Measurements from ENCODE around the gene MCAM.

Gene MCAM

DNA sequence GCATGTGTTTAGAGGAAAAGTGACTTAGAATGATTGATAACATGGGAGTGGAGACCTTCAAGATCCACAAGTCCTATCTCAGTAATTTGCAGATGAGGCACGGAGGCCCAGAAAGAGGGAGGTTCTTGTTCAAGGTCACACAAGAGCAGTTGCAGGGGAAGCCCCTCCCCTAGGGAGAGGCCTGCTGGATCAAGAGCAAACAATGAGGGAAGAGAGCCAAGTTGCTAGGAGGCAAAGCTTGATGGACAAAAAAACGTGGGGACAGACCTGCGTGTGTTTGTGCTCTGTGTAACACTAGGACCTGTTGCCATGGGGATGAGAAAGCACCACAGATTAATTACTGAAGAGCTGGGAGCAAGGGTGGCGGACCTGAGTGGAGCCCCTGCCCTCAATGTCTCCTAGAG lies 35.9 kb upstream of the MCAM start:
- no peak overlapping the region for H3K9ac ChIP-seq (ENCODE audit: insufficient read length, low read depth)
- H3K27me3 ChIP-seq (ENCODE audit: insufficient read depth, insufficient read length), result peaks cover 6% of the 10 kb centered on the region
- no peak for DNase-seq (ENCODE audit: low read depth, low spot score)
- H3K4me1 ChIP-seq (ENCODE audit: insufficient read depth, insufficient read length), result no peaks in the 10 kb centered on the region
- peaks cover 6% of the 10 kb centered on the region for H3K36me3 ChIP-seq (ENCODE audit: insufficient read depth, insufficient read length, low read length)
- no peaks in the 10 kb centered on the region for H3K9me3 ChIP-seq (ENCODE audit: insufficient read depth, low read length)
- no peak for TF ChIP-seq SUZ12 (IDR thresholded peaks at IDR 0.05; ENCODE audit: extremely low read depth, insufficient read depth, insufficient read length)
- TF ChIP-seq ZNF274 (IDR thresholded peaks at IDR 0.05; ENCODE audit: low read depth, low read length), result no peak
- no peak for TF ChIP-seq YY1 (IDR thresholded peaks at IDR 0.05; ENCODE audit: insufficient read depth, insufficient read length)
- no peak overlapping the region for H3K4me3 ChIP-seq (ENCODE audit: insufficient read length, low read depth)

GRCh38 chr11:119351232-119351631 lies 34.3 kb upstream of the MCAM start:
- Histone ChIP-seq H3K9ac (ENCODE audit: insufficient read length, low read depth) (no peak overlapping the region), H3K9me3 (ENCODE audit: insufficient read depth, low read length) (no peaks in the 10 kb centered on the region), H3K36me3 (ENCODE audit: insufficient read depth, insufficient read length, low read length) (no peaks in the 10 kb centered on the region), H3K27me3 (ENCODE audit: insufficient read depth, insufficient read length) (peaks cover 2% of the 10 kb centered on the region), H3K4me1 (ENCODE audit: insufficient read depth, insufficient read length) (no peaks in the 10 kb centered on the region), H3K4me3 (ENCODE audit: insufficient read length, low read depth) (no peak overlapping the region)
- DNase-seq (ENCODE audit: low read depth, low spot score), result no peak
- TF ChIP-seq ZNF274 (IDR thresholded peaks at IDR 0.05; ENCODE audit: low read depth, low read length), result no peak

GRCh38 chr11:119350302-119350701 lies 33.4 kb upstream of the MCAM start:
- no peak for DNase-seq (ENCODE audit: low read depth, low spot score)
- Histone ChIP-seq H3K36me3 (ENCODE audit: insufficient read depth, insufficient read length, low read length) (no peaks in the 10 kb centered on the region), H3K27me3 (ENCODE audit: insufficient read depth, insufficient read length) (peaks cover 5% of the 10 kb centered on the region), H3K4me1 (ENCODE audit: insufficient read depth, insufficient read length) (no peaks in the 10 kb centered on the region), H3K9me3 (ENCODE audit: insufficient read depth, low read length) (no peaks in the 10 kb centered on the region), H3K4me3 (ENCODE audit: insufficient read length, low read depth) (no peak overlapping the region), H3K9ac (ENCODE audit: insufficient read length, low read depth) (no peak overlapping the region)
- TF ChIP-seq ZNF274 (IDR thresholded peaks at IDR 0.05; ENCODE audit: low read depth, low read length) (no peak), YY1 (IDR thresholded peaks at IDR 0.05; ENCODE audit: insufficient read depth, insufficient read length) (no peak), SUZ12 (IDR thresholded peaks at IDR 0.05; ENCODE audit: extremely low read depth, insufficient read depth, insufficient read length) (no peak)

- TF ChIP-seq SUZ12 (IDR thresholded peaks at IDR 0.05; ENCODE audit: extremely low read depth, insufficient read depth, insufficient read length) (no peak), YY1 (IDR thresholded peaks at IDR 0.05; ENCODE audit: insufficient read depth, insufficient read length) (no peak), ZNF274 (IDR thresholded peaks at IDR 0.05; ENCODE audit: low read depth, low read length) (no peak)
- DNase-seq (ENCODE audit: low read depth, low spot score), result no peak
- peaks cover 9% of the 10 kb centered on the region for H3K27me3 ChIP-seq (ENCODE audit: insufficient read depth, insufficient read length)
Measured at GRCh38 chr11:119347940-119348605, 31.1 kb upstream of the MCAM start.

GRCh38 chr11:119347242-119347641 lies 30.3 kb upstream of the MCAM start:
- TF ChIP-seq SUZ12 (IDR thresholded peaks at IDR 0.05; ENCODE audit: extremely low read depth, insufficient read depth, insufficient read length), result no peak
- TF ChIP-seq YY1 (IDR thresholded peaks at IDR 0.05; ENCODE audit: insufficient read depth, insufficient read length), result no peak
- no peak for TF ChIP-seq ZNF274 (IDR thresholded peaks at IDR 0.05; ENCODE audit: low read depth, low read length)
- no peaks in the 10 kb centered on the region for H3K4me1 ChIP-seq (ENCODE audit: insufficient read depth, insufficient read length)
- H3K27me3 ChIP-seq (ENCODE audit: insufficient read depth, insufficient read length), result peaks cover 16% of the 10 kb centered on the region
- no peaks in the 10 kb centered on the region for H3K36me3 ChIP-seq (ENCODE audit: insufficient read depth, insufficient read length, low read length)
- H3K9me3 ChIP-seq (ENCODE audit: insufficient read depth, low read length), result no peaks in the 10 kb centered on the region
- no peak overlapping the region for H3K9ac ChIP-seq (ENCODE audit: insufficient read length, low read depth)
- no peak for DNase-seq (ENCODE audit: low read depth, low spot score)
- no peak overlapping the region for H3K4me3 ChIP-seq (ENCODE audit: insufficient read length, low read depth)

More at GRCh38 chr11:119347940-119348605, 31.1 kb upstream of the MCAM start:
- no peak overlapping the region for H3K4me3 ChIP-seq (ENCODE audit: insufficient read length, low read depth)
- no peak overlapping the region for H3K9ac ChIP-seq (ENCODE audit: insufficient read length, low read depth)
- H3K9me3 ChIP-seq (ENCODE audit: insufficient read depth, low read length), result no peaks in the 10 kb centered on the region
- H3K36me3 ChIP-seq (ENCODE audit: insufficient read depth, insufficient read length, low read length), result no peaks in the 10 kb centered on the region
- H3K4me1 ChIP-seq (ENCODE audit: insufficient read depth, insufficient read length), result no peaks in the 10 kb centered on the region

GRCh38 chr11:119346605-119347004 lies 29.7 kb upstream of the MCAM start, which contains the start of gene MFRP:
TSS of gene MFRP (minus strand) at chr11:119346705. CDS start at chr11:119346513, 192 bp downstream.
- Histone ChIP-seq H3K9ac (ENCODE audit: insufficient read length, low read depth) (no peak within 1 kb of the TSS), H3K4me1 (ENCODE audit: insufficient read depth, insufficient read length) (no peaks in the 10 kb centered on the region), H3K36me3 (ENCODE audit: insufficient read depth, insufficient read length, low read length) (no peaks in the 10 kb centered on the region), H3K27me3 (ENCODE audit: insufficient read depth, insufficient read length) (peaks cover 22% of the 10 kb centered on the region), H3K4me3 (ENCODE audit: insufficient read length, low read depth) (no peak within 1 kb of the TSS), H3K9me3 (ENCODE audit: insufficient read depth, low read length) (no peaks in the 10 kb centered on the region)
- no peak for DNase-seq (ENCODE audit: low read depth, low spot score)
- no peak for TF ChIP-seq YY1 (IDR thresholded peaks at IDR 0.05; ENCODE audit: insufficient read depth, insufficient read length)
- no peak for TF ChIP-seq SUZ12 (IDR thresholded peaks at IDR 0.05; ENCODE audit: extremely low read depth, insufficient read depth, insufficient read length)
- TF ChIP-seq ZNF274 (IDR thresholded peaks at IDR 0.05; ENCODE audit: low read depth, low read length), result no peak

DNA sequence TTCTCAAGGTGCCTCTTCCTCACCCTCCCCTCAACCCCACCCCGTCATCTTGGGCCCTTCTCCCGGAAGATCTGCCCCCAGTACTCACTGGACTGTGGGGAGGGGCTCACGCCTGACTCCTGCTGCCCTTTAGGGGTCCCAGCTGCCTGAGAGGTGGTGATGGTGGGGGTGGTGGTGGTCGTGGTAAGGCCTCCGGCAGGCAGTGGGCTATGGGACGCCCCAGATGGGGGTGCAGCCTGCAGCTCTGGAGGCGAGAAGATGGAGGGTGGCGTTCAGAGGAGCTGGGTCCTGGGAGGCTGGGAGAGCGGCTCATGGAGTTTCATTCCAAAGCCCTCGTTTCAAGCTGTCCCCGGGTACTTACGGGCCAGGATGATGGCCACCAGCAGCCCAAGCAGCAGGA lies 28.8 kb upstream of the MCAM start:
- no peaks in the 10 kb centered on the region for H3K9me3 ChIP-seq (ENCODE audit: insufficient read depth, low read length)

More for the DNA sequence above, 28.8 kb upstream of the MCAM start:
- Histone ChIP-seq H3K9ac (ENCODE audit: insufficient read length, low read depth) (no peak overlapping the region), H3K27me3 (ENCODE audit: insufficient read depth, insufficient read length) (peaks cover 31% of the 10 kb centered on the region), H3K36me3 (ENCODE audit: insufficient read depth, insufficient read length, low read length) (no peaks in the 10 kb centered on the region), H3K4me1 (ENCODE audit: insufficient read depth, insufficient read length) (peaks cover 4% of the 10 kb centered on the region), H3K4me3 (ENCODE audit: insufficient read length, low read depth) (no peak overlapping the region)
- DNase-seq (ENCODE audit: low read depth, low spot score), result no peak
- TF ChIP-seq SUZ12 (IDR thresholded peaks at IDR 0.05; ENCODE audit: extremely low read depth, insufficient read depth, insufficient read length), result no peak
- no peak for TF ChIP-seq YY1 (IDR thresholded peaks at IDR 0.05; ENCODE audit: insufficient read depth, insufficient read length)
- no peak for TF ChIP-seq ZNF274 (IDR thresholded peaks at IDR 0.05; ENCODE audit: low read depth, low read length)
